ENCODE data around the gene FHOD3.

DNA sequence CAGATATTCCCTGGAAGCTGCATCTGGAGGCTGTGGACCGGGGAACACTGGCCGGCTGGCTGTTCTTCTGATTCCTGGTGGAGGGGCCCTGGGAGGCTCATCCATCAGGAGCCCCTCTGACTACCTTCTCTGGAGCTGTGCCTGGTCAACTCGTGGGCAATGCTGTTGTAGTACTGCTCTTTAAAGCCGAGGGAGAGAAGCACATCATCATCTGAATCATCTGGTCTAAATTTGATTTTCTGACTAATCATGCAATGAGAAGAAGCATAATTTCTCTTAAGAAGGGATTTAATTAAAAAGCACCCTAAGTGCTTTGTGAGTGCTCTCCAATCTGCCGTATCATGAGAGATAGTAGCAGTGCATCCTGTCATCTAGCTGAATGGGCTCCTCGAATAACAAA lies 229.5 kb downstream of the FHOD3 start:
- TF ChIP-seq, protein P1, sequence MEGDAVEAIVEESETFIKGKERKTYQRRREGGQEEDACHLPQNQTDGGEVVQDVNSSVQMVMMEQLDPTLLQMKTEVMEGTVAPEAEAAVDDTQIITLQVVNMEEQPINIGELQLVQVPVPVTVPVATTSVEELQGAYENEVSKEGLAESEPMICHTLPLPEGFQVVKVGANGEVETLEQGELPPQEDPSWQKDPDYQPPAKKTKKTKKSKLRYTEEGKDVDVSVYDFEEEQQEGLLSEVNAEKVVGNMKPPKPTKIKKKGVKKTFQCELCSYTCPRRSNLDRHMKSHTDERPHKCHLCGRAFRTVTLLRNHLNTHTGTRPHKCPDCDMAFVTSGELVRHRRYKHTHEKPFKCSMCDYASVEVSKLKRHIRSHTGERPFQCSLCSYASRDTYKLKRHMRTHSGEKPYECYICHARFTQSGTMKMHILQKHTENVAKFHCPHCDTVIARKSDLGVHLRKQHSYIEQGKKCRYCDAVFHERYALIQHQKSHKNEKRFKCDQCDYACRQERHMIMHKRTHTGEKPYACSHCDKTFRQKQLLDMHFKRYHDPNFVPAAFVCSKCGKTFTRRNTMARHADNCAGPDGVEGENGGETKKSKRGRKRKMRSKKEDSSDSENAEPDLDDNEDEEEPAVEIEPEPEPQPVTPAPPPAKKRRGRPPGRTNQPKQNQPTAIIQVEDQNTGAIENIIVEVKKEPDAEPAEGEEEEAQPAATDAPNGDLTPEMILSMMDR (IDR thresholded peaks at IDR 0.05 in 8 of 11, conservative IDR thresholded peaks at IDR 0.05 in 3 of 11), result no peak
- TF ChIP-seq POLR2AphosphoS5 (IDR thresholded peaks at IDR 0.05), result no peak
- no peak for TF ChIP-seq POLR2A (IDR thresholded peaks at IDR 0.05)

All from spleen (tissue), 7 donors.